ENCODE measurements around the gene CCDC40. TPM values are rescaled to one million over a fixed set of nuclear protein-coding genes. Genes with fewer than 3 reads are reported as not detected.

Gene CCDC40
- total and polyA plus RNA-seq, 2 donors (not counting 1 experiment from before 2014, with no cell fraction given), result 0.63 to 3.2 TPM

DNA sequence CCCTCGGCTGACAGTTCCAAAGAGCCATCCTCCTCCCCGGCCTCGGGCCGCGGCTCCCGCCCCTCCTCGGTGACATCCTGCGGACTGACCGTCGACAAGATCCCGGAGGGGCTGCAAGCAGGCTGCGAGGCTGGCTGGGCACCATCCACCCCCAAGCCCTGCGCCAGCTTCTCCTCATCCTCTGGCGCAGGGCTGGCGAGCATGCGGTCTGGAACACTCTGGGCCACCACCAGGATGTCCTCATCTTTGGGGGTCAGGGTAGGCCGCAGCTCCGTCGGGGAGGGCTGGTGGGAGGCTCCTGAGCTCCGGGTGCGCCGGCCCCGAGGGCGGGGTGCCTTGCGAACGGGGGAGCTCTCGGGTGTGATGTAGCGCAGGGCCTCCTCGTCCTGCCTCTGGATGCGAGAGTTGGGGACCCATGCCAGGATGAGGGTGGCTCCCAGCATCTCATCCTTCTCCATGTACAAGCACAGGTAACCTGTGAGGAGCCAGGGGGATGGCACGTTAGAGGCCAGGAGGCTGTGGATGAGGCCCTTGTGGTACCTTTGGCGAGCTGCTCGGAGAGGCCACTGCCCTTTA, 26.1 kb upstream of the CCDC40 start:
- peaks cover 0 to 15% (median 2%) of the 10 kb centered on the region in 3 donors for H3K9me3 ChIP-seq (ENCODE audit: control extremely low read depth in 1 of 3, control insufficient read depth in 2 of 3, insufficient read depth in 1 of 3, low read length in 2 of 3)
- ChIA-PET CTCF (interaction anchor here (0.6 to 1.6 kb wide), 4 partner anchors 8 to 1821 kb away, joined by 3 to 4 read pairs (median 3); no protein-coding TSS in a partner anchor), POLR2A (no interaction called here)
- no peak overlapping the region for H3K27ac Mint-ChIP-seq
- H3K27ac ChIP-seq (ENCODE audit: low read length in 2 of 2), result no peak overlapping the region
- no peaks in the 10 kb centered on the region for H3K9me3 Mint-ChIP-seq (ENCODE audit: insufficient read depth)
- peaks cover 3 to 11% of the 10 kb centered on the region in 2 donors for H3K4me1 ChIP-seq (ENCODE audit: control insufficient read depth in 2 of 2, insufficient read depth in 2 of 2, low read length in 2 of 2)
- intact Hi-C loops (cut with micrococcal nuclease), result no loop called here
- no peak overlapping the region for H3K4me2 ChIP-seq (replicated peaks; ENCODE audit: low read depth, low read length, poor library complexity, severe bottlenecking)
- no peak for ATAC-seq (ENCODE audit: low read depth)
- peaks cover 9% of the 10 kb centered on the region for H3K4me1 Mint-ChIP-seq
- DNase-seq, result no peak
- H3K4me3 Mint-ChIP-seq, result no peak overlapping the region
- no peaks in the 10 kb centered on the region for H3K27me3 ChIP-seq (replicated peaks in 1 of 4; ENCODE audit: control extremely low read depth in 1 of 4, control insufficient read depth in 3 of 4, insufficient read depth in 4 of 4, low read length in 3 of 4)
- H3K4me3 ChIP-seq (ENCODE audit: control extremely low read depth in 1 of 5, extremely low read depth in 1 of 5, insufficient read depth in 1 of 5, low read depth in 2 of 5, low read length in 4 of 5), result no peak overlapping the region
- no peak overlapping the region for H2AFZ ChIP-seq (ENCODE audit: insufficient read depth, low read depth, low read length, poor library complexity, severe bottlenecking)
- H3K9ac ChIP-seq (ENCODE audit: low read length), result no peak overlapping the region
- no peaks in the 10 kb centered on the region for H3K36me3 ChIP-seq (replicated peaks in 1 of 2; ENCODE audit: control extremely low read depth in 1 of 2, control insufficient read depth in 1 of 2, extremely low read depth in 1 of 2, insufficient read depth in 2 of 2, low read length in 1 of 2)
- H4K20me1 ChIP-seq (ENCODE audit: control insufficient read depth, insufficient read depth, low read length, poor library complexity, severe bottlenecking), result no peaks in the 10 kb centered on the region
- no peaks in the 10 kb centered on the region for H3K27me3 Mint-ChIP-seq
- TF ChIP-seq, protein P1, sequence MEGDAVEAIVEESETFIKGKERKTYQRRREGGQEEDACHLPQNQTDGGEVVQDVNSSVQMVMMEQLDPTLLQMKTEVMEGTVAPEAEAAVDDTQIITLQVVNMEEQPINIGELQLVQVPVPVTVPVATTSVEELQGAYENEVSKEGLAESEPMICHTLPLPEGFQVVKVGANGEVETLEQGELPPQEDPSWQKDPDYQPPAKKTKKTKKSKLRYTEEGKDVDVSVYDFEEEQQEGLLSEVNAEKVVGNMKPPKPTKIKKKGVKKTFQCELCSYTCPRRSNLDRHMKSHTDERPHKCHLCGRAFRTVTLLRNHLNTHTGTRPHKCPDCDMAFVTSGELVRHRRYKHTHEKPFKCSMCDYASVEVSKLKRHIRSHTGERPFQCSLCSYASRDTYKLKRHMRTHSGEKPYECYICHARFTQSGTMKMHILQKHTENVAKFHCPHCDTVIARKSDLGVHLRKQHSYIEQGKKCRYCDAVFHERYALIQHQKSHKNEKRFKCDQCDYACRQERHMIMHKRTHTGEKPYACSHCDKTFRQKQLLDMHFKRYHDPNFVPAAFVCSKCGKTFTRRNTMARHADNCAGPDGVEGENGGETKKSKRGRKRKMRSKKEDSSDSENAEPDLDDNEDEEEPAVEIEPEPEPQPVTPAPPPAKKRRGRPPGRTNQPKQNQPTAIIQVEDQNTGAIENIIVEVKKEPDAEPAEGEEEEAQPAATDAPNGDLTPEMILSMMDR (IDR thresholded peaks at IDR 0.05), result no peak
- TF ChIP-seq EZH2 (IDR thresholded peaks at IDR 0.05; ENCODE audit: borderline replicate concordance, insufficient read depth, low read depth, low read length, poor library complexity, severe bottlenecking), result no peak
- H3K79me2 ChIP-seq (ENCODE audit: control insufficient read depth, insufficient read depth, low read length), result peaks cover 5% of the 10 kb centered on the region
- WGBS (ENCODE audit: insufficient coverage), result 98% methylated on average over 30 of the region's 33 CpGs

DNA sequence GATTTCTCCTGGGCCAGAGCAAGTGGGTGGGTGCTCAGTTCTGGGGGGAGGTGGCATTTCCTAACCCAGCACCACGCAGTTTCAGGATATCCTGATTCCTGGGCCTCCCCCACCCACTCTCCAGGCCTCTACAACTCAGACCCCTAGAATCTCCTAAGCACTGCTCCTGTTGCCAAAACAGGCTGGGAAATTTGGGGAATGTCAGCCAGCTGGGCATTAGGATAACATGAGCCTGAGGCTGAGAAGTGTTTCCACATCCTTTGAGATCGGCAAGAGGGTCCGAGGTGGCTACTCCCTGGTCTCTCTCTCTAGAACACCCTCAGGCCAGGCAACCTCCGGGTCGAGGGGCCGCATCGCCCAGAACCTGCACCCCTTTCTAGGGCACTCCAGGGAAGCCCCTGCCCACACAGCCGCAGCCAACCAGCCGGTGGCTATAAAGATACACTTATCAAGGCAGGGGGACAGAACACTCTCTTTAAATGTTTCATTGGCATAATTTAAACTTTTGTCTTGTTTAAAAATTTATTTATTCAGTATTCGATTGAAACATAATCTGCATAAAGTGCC, 24.4 kb upstream of the CCDC40 start:
- ChIA-PET CTCF (no interaction called here), POLR2A (no interaction called here)
- WGBS (ENCODE audit: insufficient coverage), result 89% methylated on average over 6 of the region's 10 CpGs
- H3K27me3 Mint-ChIP-seq, result no peaks in the 10 kb centered on the region
- H3K4me3 ChIP-seq (ENCODE audit: control extremely low read depth in 1 of 5, extremely low read depth in 1 of 5, insufficient read depth in 1 of 5, low read depth in 2 of 5, low read length in 4 of 5), result no peak overlapping the region
- H3K9ac ChIP-seq (ENCODE audit: low read length), result no peak overlapping the region
- H3K79me2 ChIP-seq (ENCODE audit: control insufficient read depth, insufficient read depth, low read length), result peaks cover 5% of the 10 kb centered on the region
- H3K4me1 Mint-ChIP-seq, result peaks cover 4% of the 10 kb centered on the region
- H3K27me3 ChIP-seq (replicated peaks in 1 of 4; ENCODE audit: control extremely low read depth in 1 of 4, control insufficient read depth in 3 of 4, insufficient read depth in 4 of 4, low read length in 3 of 4), result no peaks in the 10 kb centered on the region
- no peak for ATAC-seq (ENCODE audit: low read depth)
- H3K27ac Mint-ChIP-seq, result no peak overlapping the region
- intact Hi-C loops (cut with micrococcal nuclease), result no loop called here
- peaks cover 0 to 15% (median 2%) of the 10 kb centered on the region in 3 donors for H3K9me3 ChIP-seq (ENCODE audit: control extremely low read depth in 1 of 3, control insufficient read depth in 2 of 3, insufficient read depth in 1 of 3, low read length in 2 of 3)
- H2AFZ ChIP-seq (ENCODE audit: insufficient read depth, low read depth, low read length, poor library complexity, severe bottlenecking), result no peak overlapping the region
- H4K20me1 ChIP-seq (ENCODE audit: control insufficient read depth, insufficient read depth, low read length, poor library complexity, severe bottlenecking), result no peaks in the 10 kb centered on the region
- no peak overlapping the region for H3K4me3 Mint-ChIP-seq
- TF ChIP-seq EZH2 (IDR thresholded peaks at IDR 0.05; ENCODE audit: borderline replicate concordance, insufficient read depth, low read depth, low read length, poor library complexity, severe bottlenecking), result no peak
- TF ChIP-seq, protein P1 (IDR thresholded peaks at IDR 0.05), result no peak
- H3K36me3 ChIP-seq (replicated peaks in 1 of 2; ENCODE audit: control extremely low read depth in 1 of 2, control insufficient read depth in 1 of 2, extremely low read depth in 1 of 2, insufficient read depth in 2 of 2, low read length in 1 of 2), result no peaks in the 10 kb centered on the region
- no peak overlapping the region for H3K27ac ChIP-seq (ENCODE audit: low read length in 2 of 2)
- H3K4me1 ChIP-seq (ENCODE audit: control insufficient read depth in 2 of 2, insufficient read depth in 2 of 2, low read length in 2 of 2), result peaks cover 0 to 4% of the 10 kb centered on the region in 2 donors
- DNase-seq, result no peak
- no peak overlapping the region for H3K4me2 ChIP-seq (replicated peaks; ENCODE audit: low read depth, low read length, poor library complexity, severe bottlenecking)
- no peaks in the 10 kb centered on the region for H3K9me3 Mint-ChIP-seq (ENCODE audit: insufficient read depth)

Data from B cell (primary cell).